HG03196 (cell line): ENCODE measurements around the gene CFAP97D1.
"Not testable (repeated sequence)": the region's sequence is repeated elsewhere in the genome, so short reads cannot be mapped to it uniquely, and the experiment has no call there.

Source experiments
- ATAC-seq: cut with Tn5 transposase; IDR thresholded peaks from one replicate; pipeline ENCODE4 v1.9.1; 2021; ENCODE audit not compliant: unreplicated experiment

Gene CFAP97D1

GRCh38 chr17:43792668-43793067, 12.4 kb downstream of the CFAP97D1 start:
- ATAC-seq: not testable (repeated sequence)

DNA sequence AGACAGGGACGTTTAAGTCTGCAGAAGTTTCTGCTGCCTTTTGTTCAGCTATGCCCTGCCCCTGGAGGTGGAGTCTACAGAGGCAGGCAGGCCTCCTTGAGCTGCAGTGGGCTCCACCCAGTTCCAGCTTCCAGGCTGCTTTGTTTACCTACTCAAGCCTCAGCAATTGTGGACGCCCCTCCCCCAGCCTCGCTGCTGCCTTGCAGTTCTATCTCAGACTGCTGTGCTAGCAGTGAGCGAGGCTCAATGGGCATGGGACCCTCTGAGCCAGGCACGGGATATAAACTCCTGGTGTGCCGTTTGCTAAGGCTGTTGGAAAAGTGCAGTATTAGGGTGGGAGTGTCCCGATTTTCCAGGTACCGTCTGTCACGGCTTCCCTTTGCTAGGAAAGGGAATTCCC, 17.8 kb downstream of the CFAP97D1 start:
- not testable (repeated sequence) for ATAC-seq

- no peak for ATAC-seq
These were observed 18.8 kb downstream of the CFAP97D1 start for GRCh38 chr17:43799047-43799446.

GRCh38 chr17:43800736-43801135, 20.5 kb downstream of the CFAP97D1 start:
- ATAC-seq: no peak

- no peak for ATAC-seq
These were observed 21.6 kb downstream of the CFAP97D1 start for GRCh38 chr17:43801844-43802243.

GRCh38 chr17:43803758-43804157, 23.5 kb downstream of the CFAP97D1 start:
- ATAC-seq: no peak

GRCh38 chr17:43805117-43805516, 24.9 kb downstream of the CFAP97D1 start:
- no peak for ATAC-seq

DNA sequence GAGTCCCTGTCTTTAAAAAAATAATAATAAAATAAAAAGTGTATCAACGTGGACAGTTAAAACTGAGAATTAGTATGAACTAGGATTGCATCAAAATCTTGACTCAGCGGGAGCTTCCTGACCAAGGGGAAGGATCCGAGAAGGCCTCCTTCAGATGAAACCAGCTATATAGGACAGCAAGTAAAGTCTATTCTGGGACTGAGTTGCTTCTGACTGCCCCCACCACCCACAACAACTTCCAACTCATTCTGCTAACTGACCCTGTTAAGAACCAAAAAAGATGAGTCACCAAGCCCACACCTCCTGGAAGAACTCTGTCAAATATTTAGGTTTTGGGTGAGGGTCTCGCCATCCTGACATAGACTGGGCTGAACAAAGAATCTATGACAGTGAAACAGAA, 27.8 kb downstream of the CFAP97D1 start:
- no peak for ATAC-seq

DNA sequence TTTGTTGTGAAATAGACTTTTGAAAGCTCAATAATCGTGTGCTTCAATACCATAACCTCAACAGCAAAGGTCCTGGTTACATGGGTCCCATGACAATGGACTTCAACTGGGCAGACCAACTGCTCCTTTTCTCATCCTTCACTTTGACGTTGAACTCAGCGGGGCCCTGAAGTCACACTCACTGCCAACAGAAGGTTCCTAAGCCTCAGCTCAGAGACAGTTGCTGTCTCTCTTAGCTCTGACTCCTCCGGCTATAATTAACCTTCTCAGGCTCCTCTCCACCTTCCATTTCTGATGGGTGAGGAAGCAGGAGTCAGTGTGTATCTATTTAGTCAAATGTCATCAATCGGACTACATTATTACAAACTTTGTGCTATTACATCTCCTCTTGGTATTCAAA, 28.9 kb downstream of the CFAP97D1 start:
- no peak for ATAC-seq

GRCh38 chr17:43810226-43810715, 30.0 kb downstream of the CFAP97D1 start:
- ATAC-seq: no peak

GRCh38 chr17:43810823-43811222, 30.6 kb downstream of the CFAP97D1 start:
- ATAC-seq: no peak

DNA sequence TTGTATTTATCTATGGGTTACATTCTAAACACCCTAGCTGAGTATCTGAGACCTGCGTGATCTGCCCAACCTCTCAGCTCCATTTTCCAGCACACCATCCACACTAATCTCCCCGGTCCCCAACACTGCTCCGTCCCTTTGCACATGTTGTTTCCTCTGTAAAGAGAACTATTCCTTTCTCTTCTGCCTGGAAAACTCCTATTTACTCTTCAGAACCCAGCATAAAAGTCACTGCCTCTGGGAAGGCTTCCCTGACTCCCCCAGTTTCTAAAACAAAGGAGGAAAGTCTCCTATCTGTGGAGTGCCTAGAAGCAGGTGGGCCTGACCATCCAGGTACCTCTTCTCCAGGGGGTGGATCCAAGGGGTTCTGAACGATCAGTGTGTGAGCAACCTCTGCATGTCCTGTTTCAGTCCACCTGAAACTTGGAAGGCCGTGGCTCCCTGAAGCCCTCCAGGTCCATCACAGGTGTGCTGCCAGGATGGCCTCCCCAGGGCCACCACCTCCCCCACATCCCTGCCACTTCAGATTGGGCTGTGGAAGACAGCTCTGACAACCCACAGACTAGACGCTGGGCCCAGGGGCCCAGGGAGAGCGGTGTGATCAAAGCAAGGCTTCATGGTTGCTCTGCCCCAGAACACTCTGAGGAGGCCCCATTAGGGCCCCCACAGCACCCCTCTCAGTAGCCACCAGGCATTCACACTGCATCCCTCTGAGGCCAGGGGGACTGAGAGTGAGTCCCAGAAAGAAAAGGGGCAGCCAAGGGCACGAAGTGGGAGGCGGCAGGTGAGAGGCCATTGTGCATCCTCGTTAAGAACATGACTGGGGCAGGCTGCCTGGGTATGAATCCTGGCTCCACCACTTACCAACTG, 32.4 kb downstream of the CFAP97D1 start:
- no peak for ATAC-seq

GRCh38 chr17:43813386-43813785, 33.2 kb downstream of the CFAP97D1 start:
- ATAC-seq: no peak

DNA sequence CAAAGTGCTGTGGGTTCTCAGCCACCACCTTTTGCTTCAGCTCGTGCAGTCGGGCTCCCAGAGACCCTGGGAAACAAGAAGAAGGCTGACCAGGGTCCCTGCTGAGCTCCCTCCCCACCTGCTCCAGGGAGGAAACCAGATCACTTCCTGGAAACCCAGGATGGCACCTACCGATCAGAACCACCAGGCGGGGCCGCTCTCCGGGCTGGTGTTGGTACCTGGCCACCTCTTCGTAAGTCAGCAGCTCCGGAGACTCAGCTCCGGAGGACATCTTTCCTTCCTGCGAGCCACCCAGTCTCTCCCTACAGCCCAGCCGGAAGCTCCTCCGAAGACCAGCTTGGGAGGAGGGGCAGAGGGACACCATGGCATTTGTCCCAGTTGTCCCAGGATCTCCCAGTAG, 33.8 kb downstream of the CFAP97D1 start:
- no peak for ATAC-seq

GRCh38 chr17:43814714-43815113, 34.5 kb downstream of the CFAP97D1 start:
- ATAC-seq: no peak

DNA sequence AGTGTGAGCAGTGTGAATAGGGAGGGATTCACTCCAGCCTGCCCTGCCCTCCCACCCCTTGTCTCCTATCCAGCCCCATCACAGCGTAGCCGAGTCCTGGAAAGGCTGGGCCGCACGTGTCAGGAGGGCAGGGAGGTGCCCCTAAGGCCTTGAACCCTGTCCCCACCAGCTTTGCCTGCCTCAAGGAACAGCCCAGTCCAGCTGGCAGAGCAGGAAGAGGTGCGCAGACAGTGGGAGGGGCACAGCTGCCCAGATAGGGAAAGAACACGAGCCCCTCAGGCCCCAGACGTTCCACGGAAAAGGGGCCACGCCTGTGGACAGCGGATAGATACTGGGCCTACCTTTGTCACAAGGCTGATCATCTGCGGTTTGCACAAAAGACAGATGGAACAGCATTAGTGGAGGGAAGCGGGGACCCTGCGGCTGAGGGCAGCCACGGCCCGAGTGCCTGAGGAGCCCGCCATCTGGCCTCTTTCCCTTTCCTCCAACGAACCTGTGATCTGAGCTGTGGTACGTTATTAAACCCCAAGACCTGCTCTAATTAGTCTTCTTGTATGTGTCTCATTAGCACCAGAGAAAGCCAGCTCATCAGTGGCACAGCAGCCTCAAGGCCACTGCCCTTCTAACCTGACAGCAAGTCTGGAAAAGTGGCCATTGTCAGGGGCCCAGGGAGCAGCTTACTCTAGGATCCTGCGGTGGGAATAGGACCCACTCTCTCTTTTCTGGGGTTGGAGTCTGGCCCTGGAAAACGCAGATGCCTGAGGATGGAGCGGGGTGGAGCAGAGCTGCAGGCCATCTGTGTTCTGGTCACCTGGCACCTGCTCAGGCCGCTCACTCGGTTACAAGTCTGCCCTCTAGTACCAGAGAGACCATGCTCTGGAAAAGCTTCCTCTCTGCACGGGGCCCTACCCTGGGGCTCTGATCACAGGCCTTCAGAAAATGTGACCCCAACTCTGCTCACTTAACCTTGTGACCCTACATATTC, 36.4 kb downstream of the CFAP97D1 start:
- no peak for ATAC-seq

DNA sequence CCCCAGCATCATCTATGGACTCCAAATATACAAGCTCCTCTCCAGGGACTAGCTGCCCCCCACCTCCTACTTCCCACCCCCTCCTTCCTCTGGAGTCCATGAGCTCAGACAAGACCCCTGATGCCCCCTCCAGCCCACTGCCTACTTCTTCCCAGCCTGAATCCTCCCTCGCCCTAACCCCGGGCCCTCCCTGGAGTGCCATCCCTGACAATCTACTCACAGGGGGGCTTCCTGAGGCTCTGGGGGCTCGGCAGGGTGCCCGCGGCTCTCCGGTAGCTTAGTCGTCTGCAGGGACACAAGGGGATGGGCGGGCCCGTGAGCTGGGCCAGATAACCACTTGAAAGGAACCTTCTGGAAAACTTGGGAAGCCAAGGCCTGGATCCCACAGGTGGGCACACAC, 37.6 kb downstream of the CFAP97D1 start:
- no peak for ATAC-seq

- ATAC-seq: no peak
These were observed 38.7 kb downstream of the CFAP97D1 start for GRCh38 chr17:43818966-43819365.

- ATAC-seq: no peak
These were observed 40.5 kb downstream of the CFAP97D1 start for GRCh38 chr17:43820759-43821158.

- no peak for ATAC-seq
These were observed 42.4 kb downstream of the CFAP97D1 start for GRCh38 chr17:43822570-43823190.
